SK-N-MC (cell line): ENCODE measurements around the gene FAM174C.

Source experiments
- DNase-seq: peaks from one replicate; pipeline ENCODE4 v3.0.0-alpha.2; 2011; ENCODE audit warnings: low read depth, low spot score
- H3K27ac ChIP-seq: fragments of 200-600 bp; sonication (generic); 2 replicates; pipeline ENCODE4 v1.5.1; 2016; ENCODE audit warnings: mixed run types
- H3K36me3 ChIP-seq: fragments of 200-600 bp; sonication (generic); 2 replicates; pipeline ENCODE4 v1.6.1; 2017; ENCODE audit warnings: antibody characterized with exemption, low read length, mixed read lengths; ENCODE audit not compliant: insufficient read depth
- H3K4me3 ChIP-seq: fragments of 200-600 bp; sonication (generic); 2 replicates; pipeline ENCODE4 v1.5.1; 2016
- H3K9ac ChIP-seq: fragments of 200-600 bp; sonication (generic); 2 replicates; pipeline ENCODE4 v1.8.0; 2017; ENCODE audit warnings: mixed run types, mixed read lengths; ENCODE audit not compliant: insufficient read length
- H3K9me3 ChIP-seq: fragments of 200-600 bp; sonication (generic); 2 replicates; pipeline ENCODE4 v1.6.1; 2017; ENCODE audit warnings: low read depth, mild to moderate bottlenecking, antibody characterized with exemption, low read length, moderate library complexity, mixed read lengths
- EZH2 ChIP-seq: fragments of 200-600 bp; sonication (generic); IDR thresholded peaks from one replicate; pipeline ENCODE4 v1.6.1; 2017; ENCODE audit warnings: antibody characterized with exemption
- FOXP2 ChIP-seq: optimal IDR thresholded peaks from 2 replicates; pipeline ENCODE3; 2011; ENCODE audit warnings: mild to moderate bottlenecking, moderate library complexity; ENCODE audit not compliant: insufficient read depth; ENCODE audit errors: extremely low read length, control extremely low read depth
- POLR2AphosphoS5 ChIP-seq: IDR thresholded peaks from 2 replicates; pipeline ENCODE4 v1.6.1; 2012; ENCODE audit warnings: mild to moderate bottlenecking, low read depth, low read length, borderline replicate concordance

Gene FAM174C

DNA sequence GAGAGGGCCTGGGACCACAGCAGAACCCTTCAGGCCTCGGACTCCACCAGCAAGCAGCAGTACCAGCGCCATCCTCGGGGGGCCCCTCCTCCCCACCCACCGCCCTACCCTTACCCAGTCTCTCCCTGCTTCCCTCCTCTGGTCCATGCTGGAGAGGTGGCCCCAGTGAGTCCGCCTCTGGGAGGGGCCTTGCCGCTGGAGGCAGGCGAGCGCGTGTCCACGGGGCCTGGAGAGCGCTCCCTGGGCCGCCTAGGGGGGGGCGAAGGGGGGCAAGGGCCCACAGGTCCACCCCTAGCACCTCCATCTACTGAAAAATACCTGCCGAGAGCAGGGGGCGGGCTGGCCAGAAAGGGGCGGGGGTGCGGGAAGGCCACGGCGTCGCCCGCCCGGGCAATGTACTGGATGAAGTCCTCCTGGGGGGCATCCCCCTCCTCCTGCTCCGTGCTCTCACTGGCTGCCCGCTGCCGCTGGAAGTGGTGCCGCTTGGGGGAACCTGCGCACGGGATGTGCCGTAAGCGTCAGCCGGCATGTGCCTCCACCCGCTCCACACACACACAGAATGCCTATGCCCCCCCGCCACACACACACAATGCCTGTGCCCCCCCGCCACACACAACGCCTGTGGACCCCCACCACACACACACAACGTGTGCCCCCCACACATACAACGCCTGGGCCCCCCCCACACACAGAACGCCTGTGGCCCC, 44.4 kb upstream of the FAM174C start:
- Histone ChIP-seq H3K36me3 (no peaks in the 10 kb centered on the region; the same call in 1 of the 2 replicates), H3K9me3 (no peaks in the 10 kb centered on the region), H3K4me3 (no peak overlapping the region), H3K9ac (no peak overlapping the region), H3K27ac (no peak overlapping the region)
- no peak for TF ChIP-seq FOXP2
- no peak for DNase-seq

DNA sequence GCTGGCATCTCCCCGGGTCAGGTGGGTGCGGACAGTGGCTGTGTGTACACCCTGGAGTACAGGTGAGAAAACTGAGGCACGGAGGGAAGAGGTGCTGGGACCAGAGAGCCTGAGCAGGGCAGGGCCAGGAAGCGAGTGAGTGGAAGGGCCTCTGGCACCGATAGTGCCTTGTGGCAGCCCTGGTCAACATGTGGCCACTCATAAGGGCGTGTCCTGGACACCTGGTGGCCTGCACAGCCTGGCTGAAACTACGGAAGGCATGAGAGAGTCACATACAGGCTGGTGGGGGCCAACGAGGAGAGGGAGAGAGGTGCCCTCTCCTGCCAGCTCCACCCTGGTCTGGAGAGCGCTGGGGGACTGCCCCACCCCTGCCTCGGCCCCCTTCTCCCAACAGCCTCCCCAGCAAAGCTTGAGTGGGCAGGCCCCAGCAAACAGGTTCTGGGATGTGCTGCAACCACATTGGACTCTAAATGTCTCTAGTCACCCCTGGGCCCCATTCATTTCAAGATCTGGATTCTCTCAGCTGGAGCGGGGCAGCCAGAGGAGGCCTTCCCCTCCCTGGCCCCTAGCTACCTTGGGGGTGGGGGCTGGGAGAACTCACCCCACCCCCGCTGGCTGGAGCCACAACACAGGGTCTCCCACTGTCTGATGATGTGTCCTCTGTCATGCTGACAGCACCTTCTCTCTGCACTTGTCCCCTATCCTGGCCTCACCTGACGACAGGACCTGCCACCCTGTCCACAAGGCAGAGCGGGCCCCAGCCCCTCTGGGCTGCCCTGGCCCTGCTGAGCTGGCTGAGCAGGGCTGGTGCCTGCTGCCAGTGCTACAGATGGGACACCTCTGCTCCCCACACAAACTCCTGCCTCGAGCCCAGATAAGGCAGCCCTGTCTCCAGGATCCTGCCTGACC, 43.3 kb upstream of the FAM174C start:
- Histone ChIP-seq H3K9me3 (no peaks in the 10 kb centered on the region), H3K36me3 (no peaks in the 10 kb centered on the region; the same call in 1 of the 2 replicates), H3K9ac (no peak overlapping the region), H3K4me3 (no peak overlapping the region), H3K27ac (peak overlapping the region; percentile 49)
- DNase-seq = no peak
- TF ChIP-seq EZH2 (no peak), POLR2AphosphoS5 (no peak), FOXP2 (no peak)

DNA sequence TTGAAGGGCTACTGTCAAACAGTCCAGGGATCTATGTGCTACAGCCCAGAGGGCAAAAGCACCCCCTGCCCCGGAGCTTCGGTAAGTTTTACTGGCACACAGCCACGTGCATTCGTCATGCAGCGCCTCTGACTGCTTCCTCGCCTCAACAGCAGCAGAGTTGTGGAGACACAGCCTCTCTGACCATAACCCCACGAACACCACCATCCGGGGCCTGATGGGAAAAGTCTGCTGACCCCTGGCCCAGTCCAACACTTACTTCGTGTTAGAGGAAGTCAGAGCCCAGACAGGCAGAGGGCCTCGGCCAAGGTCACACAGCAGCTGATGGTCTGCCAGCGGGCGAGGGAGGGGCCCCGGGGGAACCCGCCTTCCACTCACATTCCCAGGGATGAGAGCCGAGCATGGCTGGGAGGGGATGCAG, 42.7 kb upstream of the FAM174C start:
- H3K4me3 ChIP-seq = no peak overlapping the region
- H3K27ac ChIP-seq = peak overlapping the region; percentile 49
- DNase-seq = no peak
- H3K9ac ChIP-seq = no peak overlapping the region
- H3K36me3 ChIP-seq = no peaks in the 10 kb centered on the region; the same call in 1 of the 2 replicates
- no peaks in the 10 kb centered on the region for H3K9me3 ChIP-seq
- TF ChIP-seq EZH2 (no peak), POLR2AphosphoS5 (no peak), FOXP2 (no peak)

DNA sequence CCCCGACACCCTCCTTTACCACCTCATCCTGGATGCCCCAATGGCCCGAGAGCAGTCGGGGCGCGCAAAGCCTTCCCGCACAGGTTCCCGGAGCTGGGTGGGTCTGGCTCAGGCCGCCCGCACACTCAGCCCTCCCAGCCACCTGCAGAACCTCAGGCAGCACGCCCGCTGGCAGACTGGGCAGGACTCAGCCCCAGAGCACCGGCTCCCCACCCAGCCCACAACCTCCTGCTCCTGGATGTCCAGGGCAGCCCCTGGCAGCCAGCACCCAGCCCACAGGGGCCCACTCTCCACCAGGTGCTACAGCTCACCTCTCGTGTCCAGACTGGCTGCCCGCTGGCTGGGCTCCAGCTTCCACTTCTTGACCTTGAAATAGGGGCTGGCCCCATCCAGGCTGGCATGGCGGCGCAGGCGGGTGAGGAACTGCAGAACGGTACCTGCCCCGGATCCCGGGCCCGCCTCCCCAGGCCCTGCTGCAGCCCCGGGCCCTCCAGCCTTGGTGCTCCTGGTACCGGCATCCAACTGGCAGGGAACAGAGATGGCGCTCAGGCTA, 42.1 kb upstream of the FAM174C start:
- Histone ChIP-seq H3K9me3 (no peaks in the 10 kb centered on the region), H3K4me3 (no peak overlapping the region), H3K36me3 (no peaks in the 10 kb centered on the region; the same call in 1 of the 2 replicates), H3K9ac (no peak overlapping the region), H3K27ac (no peak overlapping the region)
- no peak for DNase-seq
- TF ChIP-seq EZH2 (no peak), POLR2AphosphoS5 (no peak), FOXP2 (no peak)

DNA sequence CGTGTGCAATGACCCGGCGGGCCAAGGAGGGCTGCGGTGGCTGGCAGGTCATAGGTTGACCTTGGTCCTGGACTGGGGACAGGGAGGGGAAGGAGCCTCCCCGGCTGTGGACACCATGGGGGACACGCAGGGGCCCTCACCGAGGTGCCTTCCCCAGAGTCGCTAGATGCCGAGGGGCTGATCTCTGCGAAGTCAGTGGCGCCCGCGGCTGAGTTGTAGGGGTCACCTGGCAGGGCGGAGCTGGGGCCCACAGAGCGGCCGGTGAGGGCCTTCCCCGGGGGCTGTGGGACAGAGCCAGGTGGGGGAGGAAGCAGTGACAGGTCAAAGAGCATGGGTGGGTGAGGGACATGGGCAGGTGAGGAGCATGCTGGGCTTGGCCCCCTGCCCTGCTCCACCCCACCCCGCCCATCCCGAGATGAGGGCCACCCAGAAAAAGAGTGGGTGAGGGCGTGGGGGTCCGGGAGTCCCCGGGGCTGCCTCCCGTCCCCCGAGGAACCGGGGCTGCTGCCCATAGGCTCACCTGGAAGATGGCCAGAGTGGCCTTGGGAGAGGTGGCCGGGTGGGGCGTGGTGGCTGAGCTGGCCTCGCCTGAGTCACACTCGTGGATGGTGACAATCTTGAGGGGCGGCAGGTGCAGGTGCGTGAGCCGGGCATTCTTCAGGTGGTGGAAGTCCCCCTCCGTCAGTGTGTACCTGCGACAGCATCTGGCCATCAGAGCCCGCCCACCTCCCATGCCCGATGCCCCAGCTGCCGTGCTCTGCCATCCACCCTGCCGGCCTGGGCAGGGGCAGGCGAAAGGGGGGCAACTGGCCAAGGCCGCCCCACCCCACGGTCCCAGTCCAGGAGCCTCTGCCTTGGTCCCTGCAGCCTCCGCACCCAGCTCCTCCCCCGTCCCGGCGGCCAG, 41.0 kb upstream of the FAM174C start:
- TF ChIP-seq FOXP2 = no peak
- TF ChIP-seq POLR2AphosphoS5 = no peak
- TF ChIP-seq EZH2 = no peak
- H3K4me3 ChIP-seq = no peak overlapping the region
- H3K27ac ChIP-seq = no peak overlapping the region
- no peak overlapping the region for H3K9ac ChIP-seq
- no peaks in the 10 kb centered on the region for H3K9me3 ChIP-seq
- H3K36me3 ChIP-seq = no peaks in the 10 kb centered on the region; the same call in 1 of the 2 replicates
- DNase-seq = no peak

DNA sequence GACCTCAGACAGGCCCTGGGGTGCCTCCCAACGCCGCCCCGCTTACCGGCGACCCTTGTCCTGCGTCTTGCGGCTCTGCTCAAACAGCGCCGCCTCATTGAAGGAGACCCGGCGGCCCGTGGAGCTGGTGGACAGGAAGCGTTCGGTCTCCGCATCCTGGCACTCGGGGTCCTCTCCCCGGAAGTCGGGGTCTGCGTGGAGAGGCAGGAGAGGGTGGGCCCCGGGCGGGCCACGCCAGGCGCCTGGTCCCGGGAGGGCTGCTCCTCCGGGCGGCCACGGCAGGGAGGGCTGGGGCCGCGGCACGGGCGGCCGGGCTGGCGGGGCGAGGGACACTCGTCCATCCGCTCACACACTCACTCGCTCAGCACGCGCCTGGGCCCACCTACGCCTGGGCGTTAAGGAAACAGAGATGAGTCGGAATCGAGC, 40.4 kb upstream of the FAM174C start:
- H3K36me3 ChIP-seq = no peaks in the 10 kb centered on the region; the same call in 1 of the 2 replicates
- no peak overlapping the region for H3K27ac ChIP-seq
- H3K9me3 ChIP-seq = no peaks in the 10 kb centered on the region
- no peak overlapping the region for H3K9ac ChIP-seq
- no peak for TF ChIP-seq EZH2
- no peak for TF ChIP-seq FOXP2
- no peak for TF ChIP-seq POLR2AphosphoS5
- DNase-seq = no peak
- H3K4me3 ChIP-seq = no peak overlapping the region

DNA sequence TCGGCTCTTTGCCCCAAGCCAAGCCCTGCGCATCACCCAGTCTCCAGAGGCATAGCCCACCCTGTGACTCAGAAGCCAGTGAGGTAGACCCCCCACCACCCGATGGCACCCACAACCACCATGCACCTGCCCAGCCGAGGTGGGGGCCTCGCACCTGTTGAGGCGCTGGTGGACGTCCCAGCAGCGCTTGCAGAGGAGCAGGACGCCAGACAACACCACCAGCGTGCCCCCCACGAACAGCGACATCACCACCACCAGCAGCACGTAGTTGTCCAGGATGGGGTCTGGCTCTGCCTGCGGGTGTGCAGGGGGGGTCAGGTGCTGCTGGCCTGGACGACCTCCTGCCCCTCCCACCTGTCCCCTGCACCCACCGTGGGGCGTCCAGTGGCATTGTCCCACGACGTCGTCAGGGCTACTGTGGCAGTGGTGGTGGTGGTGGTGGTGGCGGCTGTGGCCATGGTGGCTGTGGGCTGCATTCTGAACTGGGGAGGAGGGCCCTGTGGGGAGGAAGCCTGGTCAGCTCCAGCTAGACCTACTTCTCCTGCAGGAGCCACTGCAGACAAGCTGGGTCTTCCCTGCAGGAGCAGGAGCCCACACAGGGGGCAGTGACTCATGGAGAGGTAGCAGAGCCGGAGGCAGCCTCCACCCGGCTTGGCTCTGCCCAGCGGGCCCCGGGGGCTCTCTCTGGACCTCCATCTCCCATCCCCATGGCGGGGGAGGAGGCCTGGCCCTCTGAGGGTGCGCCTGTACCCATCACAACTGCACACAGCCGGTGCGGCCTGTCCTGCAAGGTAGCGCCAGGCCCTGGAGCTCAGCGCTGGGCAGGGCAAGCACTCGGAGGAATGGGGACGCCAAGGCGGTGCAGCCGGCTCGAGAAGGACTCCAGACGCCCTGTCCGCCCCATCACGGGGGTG, 39.4 kb upstream of the FAM174C start:
- TF ChIP-seq EZH2 = no peak
- no peak for TF ChIP-seq POLR2AphosphoS5
- TF ChIP-seq FOXP2 = no peak
- no peak for DNase-seq
- Histone ChIP-seq H3K36me3 (no peaks in the 10 kb centered on the region; the same call in 1 of the 2 replicates), H3K9ac (no peak overlapping the region), H3K9me3 (no peaks in the 10 kb centered on the region), H3K4me3 (peak overlapping the region; percentile 62), H3K27ac (no peak overlapping the region)
